Peyer's patch (tissue), 4 donors: ENCODE results near the gene NKX2-8.

Source experiments
- CTCF ChIP-seq, 6 experiments: fragments of 450-650 bp in 4 of 6; fragments of 200-600 bp in 2 of 6; sonication (generic) in 1 of 6; IDR thresholded peaks; one replicate each; pipeline ENCODE4 v1.5.1; 2017 to 2019; ENCODE audit warnings: antibody characterized with exemption in 6 of 6, mild to moderate bottlenecking in 3 of 6, moderate library complexity in 1 of 6
- POLR2A ChIP-seq, 2 donors: fragments of 450-650 bp; IDR thresholded peaks; one replicate each; pipeline ENCODE4 v1.5.1; 2017; ENCODE audit warnings: antibody characterized with exemption in 2 of 2, mild to moderate bottlenecking in 2 of 2, moderate library complexity in 2 of 2

GRCh38 chr14:36617824-36618223 lies 35.4 kb upstream of the NKX2-8 start:
- TF ChIP-seq CTCF (IDR thresholded peaks at IDR 0.05) (no peak), POLR2A (IDR thresholded peaks at IDR 0.05) (no peak)
